ENCODE results near the gene GUCY1A2.

GRCh38 chr11:106679581-106679980, 338.7 kb downstream of the GUCY1A2 start:
- TF ChIP-seq POLR2A (IDR thresholded peaks at IDR 0.05; ENCODE audit: low read depth, low read length) (no peak), POLR2AphosphoS5 (IDR thresholded peaks at IDR 0.05; ENCODE audit: low read depth, low read length) (no peak), SPI1 (IDR thresholded peaks at IDR 0.05; ENCODE audit: low read depth, low read length) (no peak)
